Measurements from ENCODE around the gene PLD5. TPM values are rescaled to one million over a fixed set of nuclear protein-coding genes. Genes with fewer than 3 reads are reported as not detected.

Gene PLD5
- total RNA-seq, 3 donors from 2014 or later (not counting 1 experiment from before 2014, with no cell fraction given), result not detected

DNA sequence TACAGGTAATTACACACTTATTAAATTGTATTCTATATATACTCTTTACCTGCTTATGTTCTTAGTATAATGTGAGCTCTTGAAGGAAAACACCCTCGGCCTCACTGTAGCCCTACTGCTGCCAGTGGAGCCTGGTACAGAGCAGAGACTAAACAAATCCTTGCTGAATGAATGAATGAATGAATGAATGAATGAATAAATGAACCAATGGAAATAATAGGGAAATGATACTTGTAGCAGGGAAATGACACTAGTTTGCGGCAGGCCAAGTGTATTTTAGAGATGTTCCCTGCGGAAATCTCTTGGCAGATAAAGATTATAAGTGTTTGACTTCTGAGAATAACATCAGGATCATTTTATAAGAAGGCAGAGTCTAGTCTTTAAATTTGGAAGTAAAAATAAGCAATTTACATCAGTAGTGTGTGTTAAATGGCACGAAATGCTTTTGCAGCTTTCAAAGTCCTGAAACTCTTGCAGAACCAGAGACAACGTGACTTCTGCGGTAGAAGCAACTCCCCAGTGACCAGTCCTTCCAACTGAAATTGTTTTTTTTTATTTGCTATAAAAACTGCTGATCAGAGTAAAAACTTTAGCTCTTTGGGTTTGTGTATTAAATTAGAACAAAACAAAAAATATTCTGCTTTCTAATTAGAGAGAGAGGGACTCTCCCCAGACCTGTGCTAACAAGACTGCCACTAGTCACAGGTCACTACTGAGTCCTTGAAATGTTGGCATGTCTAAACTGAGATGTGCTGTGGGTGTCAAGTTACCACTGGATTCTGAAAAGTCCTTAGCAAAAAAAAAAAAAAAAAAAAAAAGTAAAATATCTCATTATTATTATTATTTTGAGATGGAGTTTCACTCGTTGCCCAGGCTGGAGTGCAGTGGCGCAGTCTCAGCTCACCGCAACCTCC lies 326.3 kb downstream of the PLD5 start:
- H3K9me3 Mint-ChIP-seq, result peaks cover 0 to 1% of the 10 kb centered on the region in 2 donors
- DNase-seq, result no peak
- H3K4me1 Mint-ChIP-seq, result no peaks in the 10 kb centered on the region
- no peaks in the 10 kb centered on the region for H3K27me3 ChIP-seq (ENCODE audit: control insufficient read depth, insufficient read depth, low read length)
- no peak overlapping the region for H3K27ac ChIP-seq (ENCODE audit: low read length)
- no peaks in the 10 kb centered on the region for H3K36me3 ChIP-seq (ENCODE audit: control insufficient read depth, insufficient read depth, low read length)
- intact Hi-C loops (cut with micrococcal nuclease), result no loop called here
- no peak overlapping the region for H3K4me3 ChIP-seq (ENCODE audit: low read length)
- 83% methylated on average over 9 of the region's 9 CpGs for WGBS (ENCODE audit: insufficient coverage)
- no peaks in the 10 kb centered on the region for H3K9me3 ChIP-seq (ENCODE audit: control insufficient read depth, insufficient read depth, low read length)
- no peaks in the 10 kb centered on the region for H3K4me1 ChIP-seq (ENCODE audit: control insufficient read depth, insufficient read depth, low read length)
- no peak overlapping the region for H3K27ac Mint-ChIP-seq
- H3K36me3 Mint-ChIP-seq, result no peaks in the 10 kb centered on the region
- no peak for ATAC-seq
- H3K27me3 Mint-ChIP-seq (ENCODE audit: low read depth in 2 of 2), result no peaks in the 10 kb centered on the region
- TF ChIP-seq, protein P1, sequence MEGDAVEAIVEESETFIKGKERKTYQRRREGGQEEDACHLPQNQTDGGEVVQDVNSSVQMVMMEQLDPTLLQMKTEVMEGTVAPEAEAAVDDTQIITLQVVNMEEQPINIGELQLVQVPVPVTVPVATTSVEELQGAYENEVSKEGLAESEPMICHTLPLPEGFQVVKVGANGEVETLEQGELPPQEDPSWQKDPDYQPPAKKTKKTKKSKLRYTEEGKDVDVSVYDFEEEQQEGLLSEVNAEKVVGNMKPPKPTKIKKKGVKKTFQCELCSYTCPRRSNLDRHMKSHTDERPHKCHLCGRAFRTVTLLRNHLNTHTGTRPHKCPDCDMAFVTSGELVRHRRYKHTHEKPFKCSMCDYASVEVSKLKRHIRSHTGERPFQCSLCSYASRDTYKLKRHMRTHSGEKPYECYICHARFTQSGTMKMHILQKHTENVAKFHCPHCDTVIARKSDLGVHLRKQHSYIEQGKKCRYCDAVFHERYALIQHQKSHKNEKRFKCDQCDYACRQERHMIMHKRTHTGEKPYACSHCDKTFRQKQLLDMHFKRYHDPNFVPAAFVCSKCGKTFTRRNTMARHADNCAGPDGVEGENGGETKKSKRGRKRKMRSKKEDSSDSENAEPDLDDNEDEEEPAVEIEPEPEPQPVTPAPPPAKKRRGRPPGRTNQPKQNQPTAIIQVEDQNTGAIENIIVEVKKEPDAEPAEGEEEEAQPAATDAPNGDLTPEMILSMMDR (IDR thresholded peaks at IDR 0.05), result no peak
- no peak overlapping the region for H3K4me3 Mint-ChIP-seq

DNA sequence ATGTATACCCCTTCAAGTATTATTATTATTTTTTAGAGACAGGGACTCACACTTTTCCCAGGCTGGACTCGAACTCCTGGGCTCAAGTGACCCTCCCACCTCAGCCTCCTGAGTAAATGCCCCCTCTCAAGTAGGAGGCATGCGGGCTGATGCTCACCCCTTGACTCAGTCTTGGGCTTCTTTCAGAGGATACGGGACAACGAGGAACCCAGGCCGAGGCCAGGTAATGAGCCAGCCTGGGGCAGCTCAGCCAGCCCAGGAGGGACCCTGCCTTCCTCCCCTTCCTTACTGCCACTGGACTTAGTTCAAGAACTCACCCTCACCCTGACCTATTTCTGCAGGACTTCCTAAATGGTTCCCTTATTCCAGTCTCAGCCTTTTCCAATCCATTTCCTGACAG lies 327.6 kb downstream of the PLD5 start:
- H3K27ac ChIP-seq (ENCODE audit: low read length), result no peak overlapping the region
- ATAC-seq (no peak), DNase-seq (no peak)
- intact Hi-C loops (cut with micrococcal nuclease), result no loop called here
- Mint-ChIP-seq H3K9me3 (peaks cover 0 to 2% of the 10 kb centered on the region in 2 donors), H3K4me3 (no peak overlapping the region), H3K4me1 (no peaks in the 10 kb centered on the region), H3K27me3 (ENCODE audit: low read depth in 2 of 2) (no peaks in the 10 kb centered on the region), H3K36me3 (no peaks in the 10 kb centered on the region), H3K27ac (no peak overlapping the region)
- no peaks in the 10 kb centered on the region for H3K9me3 ChIP-seq (ENCODE audit: control insufficient read depth, insufficient read depth, low read length)
- TF ChIP-seq, protein P1 (IDR thresholded peaks at IDR 0.05), result no peak
- H3K4me1 ChIP-seq (ENCODE audit: control insufficient read depth, insufficient read depth, low read length), result no peaks in the 10 kb centered on the region
- no peaks in the 10 kb centered on the region for H3K36me3 ChIP-seq (ENCODE audit: control insufficient read depth, insufficient read depth, low read length)
- H3K27me3 ChIP-seq (ENCODE audit: control insufficient read depth, insufficient read depth, low read length), result no peaks in the 10 kb centered on the region
- H3K4me3 ChIP-seq (ENCODE audit: low read length), result no peak overlapping the region
- WGBS (ENCODE audit: insufficient coverage), result 77% methylated on average over 5 of the region's 5 CpGs

DNA sequence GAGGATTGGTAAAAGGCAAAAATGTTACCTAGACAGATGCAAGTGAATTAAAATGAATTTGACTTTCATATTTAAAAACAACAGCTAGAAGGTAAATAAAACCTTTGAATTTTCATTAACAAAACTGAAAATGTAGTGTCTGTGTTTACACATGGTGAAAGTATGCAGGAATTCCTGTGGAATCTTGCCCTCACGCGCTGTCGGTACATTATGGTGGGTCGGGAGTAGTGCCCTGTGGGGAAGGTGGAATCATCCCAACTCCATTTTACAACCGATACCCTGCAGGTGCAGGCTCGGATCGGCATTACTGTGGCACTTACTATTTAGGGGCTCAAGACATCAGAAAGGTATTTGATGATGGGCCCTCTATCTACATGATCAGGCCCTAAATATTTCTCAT lies 328.4 kb downstream of the PLD5 start:
- DNase-seq (no peak), ATAC-seq (no peak)
- Histone ChIP-seq H3K36me3 (ENCODE audit: control insufficient read depth, insufficient read depth, low read length) (no peaks in the 10 kb centered on the region), H3K27me3 (ENCODE audit: control insufficient read depth, insufficient read depth, low read length) (no peaks in the 10 kb centered on the region), H3K4me1 (ENCODE audit: control insufficient read depth, insufficient read depth, low read length) (no peaks in the 10 kb centered on the region), H3K4me3 (ENCODE audit: low read length) (no peak overlapping the region), H3K27ac (ENCODE audit: low read length) (no peak overlapping the region), H3K9me3 (ENCODE audit: control insufficient read depth, insufficient read depth, low read length) (no peaks in the 10 kb centered on the region)
- Mint-ChIP-seq H3K27me3 (ENCODE audit: low read depth in 2 of 2) (no peaks in the 10 kb centered on the region), H3K4me1 (no peaks in the 10 kb centered on the region), H3K27ac (no peak overlapping the region), H3K36me3 (no peaks in the 10 kb centered on the region), H3K4me3 (no peak overlapping the region), H3K9me3 (peaks cover 4 to 5% of the 10 kb centered on the region in 2 donors)
- TF ChIP-seq, protein P1 (IDR thresholded peaks at IDR 0.05), result no peak
- WGBS (ENCODE audit: insufficient coverage), result 88% methylated on average over 7 of the region's 7 CpGs
- intact Hi-C loops (cut with micrococcal nuclease), result no loop called here
